NCI-H524 (cell line): ENCODE results near the gene ELK3.

Experiments used
- DNase-seq, 2 experiments: peaks; one replicate each; lab custom pipeline; 2025; lab: John Stamatoyannopoulos, UW

The ELK3 gene

GRCh38 chr12:96235484-96235826 lies 41.3 kb downstream of the ELK3 start:
- peak; percentile 15 to 40 for DNase-seq

GRCh38 chr12:96236221-96236822 lies 42.1 kb downstream of the ELK3 start:
- DNase-seq: no peak

DNA sequence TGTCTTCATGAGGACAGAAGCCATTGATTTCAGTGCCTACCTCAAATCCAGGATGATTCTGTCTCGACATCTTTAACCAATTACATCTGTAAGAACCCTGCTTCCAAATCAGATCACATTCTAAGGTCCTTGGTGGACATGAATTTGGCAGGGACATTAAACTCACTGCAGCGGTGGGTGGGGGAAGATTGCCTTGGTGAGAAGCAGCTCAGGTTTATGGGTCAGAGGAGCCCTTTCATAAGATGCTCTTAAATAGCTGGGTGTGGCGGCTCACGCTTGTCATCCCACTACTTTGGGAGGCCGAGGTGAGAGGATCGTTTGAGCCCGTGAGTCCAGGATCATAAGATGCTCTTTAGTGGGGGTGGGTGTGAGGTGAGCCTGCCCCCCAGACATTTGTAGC lies 42.9 kb downstream of the ELK3 start:
- no peak for DNase-seq

DNA sequence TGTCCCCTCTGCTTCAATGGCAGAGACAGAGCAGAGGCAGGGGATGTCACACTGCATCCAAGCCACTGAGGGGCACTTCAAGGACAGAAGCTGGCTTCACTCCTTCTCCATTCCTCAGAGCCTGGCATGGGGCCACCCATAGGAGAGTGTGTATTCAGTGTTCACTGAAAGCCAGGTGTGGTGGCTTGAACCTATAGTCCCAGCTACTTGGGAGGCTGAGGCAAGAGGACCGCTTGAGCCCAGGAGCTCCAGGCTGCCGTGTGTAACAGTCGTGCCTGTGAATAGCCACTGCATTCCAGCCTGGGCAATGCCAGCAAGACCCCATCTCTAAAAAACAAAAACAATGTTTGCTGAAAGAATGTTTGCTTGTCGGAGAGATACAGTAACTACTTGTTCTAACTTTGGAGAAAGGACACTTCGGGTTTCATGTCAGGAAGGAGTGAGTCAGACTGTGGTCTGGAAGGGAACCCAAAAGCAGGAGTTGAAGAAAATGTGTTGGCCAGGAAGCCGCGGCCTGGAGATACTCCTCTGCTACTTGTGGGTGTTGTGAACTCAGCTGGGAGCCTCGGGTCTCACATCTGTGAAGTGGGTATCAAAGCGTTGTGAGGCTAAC lies 43.4 kb downstream of the ELK3 start:
- DNase-seq: no peak

DNA sequence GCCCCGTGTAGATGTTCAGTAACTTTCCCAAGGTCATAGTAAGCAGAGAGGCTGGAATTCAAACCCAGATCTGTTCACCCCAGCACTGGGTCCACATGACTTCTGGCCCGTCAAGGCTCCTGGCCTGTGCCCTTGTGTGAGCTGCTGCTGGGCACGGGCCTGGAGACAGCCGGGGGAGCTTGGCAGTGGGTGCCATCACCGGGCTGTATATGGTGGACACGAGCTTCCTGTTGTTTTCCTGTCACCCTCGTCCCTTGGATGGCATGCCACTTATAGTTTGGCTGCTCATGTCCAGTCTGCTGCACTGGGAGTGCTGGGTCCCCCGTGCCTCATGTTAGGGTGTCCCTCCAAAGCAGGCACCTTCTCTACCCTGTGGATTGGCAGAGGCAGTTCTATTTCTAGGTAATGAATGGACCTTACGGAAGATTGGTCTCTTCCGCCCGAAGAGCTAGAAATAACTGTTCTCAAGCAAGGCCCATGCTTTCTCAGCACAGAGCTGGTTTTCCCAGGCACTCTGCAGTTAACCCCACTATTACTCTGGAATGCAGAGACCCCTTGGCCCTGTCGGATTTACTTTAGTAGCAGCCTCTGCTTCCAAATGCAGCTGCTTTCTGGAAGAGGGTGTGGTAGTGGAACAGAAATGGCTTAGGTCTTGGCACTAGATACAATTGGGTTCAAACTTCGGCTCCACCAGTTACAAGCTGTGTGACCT lies 44.3 kb downstream of the ELK3 start:
- DNase-seq: no peak

DNA sequence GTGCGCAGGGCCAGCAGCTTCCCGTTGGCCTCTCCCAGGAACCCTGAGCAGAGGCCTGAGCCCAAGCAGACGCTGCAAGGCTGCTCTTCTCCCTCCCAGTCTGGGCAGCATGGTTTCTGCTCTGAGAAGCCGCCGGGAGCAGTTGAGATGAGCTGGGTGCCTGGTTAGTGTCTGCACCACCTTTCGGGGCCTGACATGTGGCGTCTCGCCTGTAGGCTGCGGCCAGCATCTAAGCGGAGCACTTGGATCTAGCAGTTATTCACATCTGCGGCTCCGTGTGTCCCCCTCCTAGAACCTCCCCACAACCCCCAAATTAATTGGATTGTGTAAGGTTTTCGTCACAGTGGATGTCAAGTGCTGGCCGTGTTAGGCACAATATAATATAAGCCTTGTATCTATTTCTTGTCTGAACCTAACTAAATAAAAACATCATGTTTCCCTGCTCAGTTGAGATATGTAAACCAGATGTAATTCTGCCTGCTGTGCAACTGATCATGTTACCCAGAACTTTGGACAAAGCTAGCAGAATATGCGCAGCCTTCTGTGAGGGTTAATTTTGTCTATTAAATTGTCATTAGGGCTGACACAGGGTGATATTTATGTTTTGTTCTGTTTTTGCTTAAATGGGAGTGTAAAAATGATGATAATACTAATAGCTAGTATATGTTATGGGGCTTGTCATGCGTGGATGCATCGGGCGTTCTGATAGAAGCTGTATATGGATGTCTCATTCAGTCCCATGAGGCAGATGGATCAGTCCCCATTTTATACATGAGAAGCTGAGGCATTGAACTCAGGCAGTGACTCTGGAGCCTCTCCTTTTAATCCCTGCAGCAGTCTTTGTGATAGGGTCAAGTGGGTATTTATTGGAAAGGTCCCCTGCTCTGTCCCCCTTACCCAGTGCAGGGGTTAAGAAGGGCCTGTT lies 45.8 kb downstream of the ELK3 start:
- peak in 1 of 2 experiments; percentile 62 for DNase-seq

DNA sequence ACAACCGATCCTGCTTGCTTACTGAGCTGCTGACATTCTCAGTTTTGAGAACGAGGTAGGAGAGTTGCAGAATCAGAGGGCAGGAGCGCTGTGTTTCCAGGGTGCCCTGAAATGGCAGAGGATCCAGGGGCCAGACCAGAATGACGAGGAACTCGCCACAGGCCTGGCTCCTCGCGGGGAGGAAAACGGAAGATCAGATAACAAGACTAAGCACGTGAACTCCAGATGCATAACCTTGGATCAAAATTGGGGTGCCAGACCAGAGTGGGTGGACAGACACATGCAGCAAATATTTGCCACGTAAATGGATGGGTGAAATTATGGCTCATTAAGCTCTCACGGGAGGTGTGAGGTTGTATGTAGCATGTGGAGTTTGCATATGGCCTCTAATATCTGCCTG lies 46.5 kb downstream of the ELK3 start:
- no peak for DNase-seq

- DNase-seq: no peak
Observed at GRCh38 chr12:96241431-96241830, 47.3 kb downstream of the ELK3 start.

DNA sequence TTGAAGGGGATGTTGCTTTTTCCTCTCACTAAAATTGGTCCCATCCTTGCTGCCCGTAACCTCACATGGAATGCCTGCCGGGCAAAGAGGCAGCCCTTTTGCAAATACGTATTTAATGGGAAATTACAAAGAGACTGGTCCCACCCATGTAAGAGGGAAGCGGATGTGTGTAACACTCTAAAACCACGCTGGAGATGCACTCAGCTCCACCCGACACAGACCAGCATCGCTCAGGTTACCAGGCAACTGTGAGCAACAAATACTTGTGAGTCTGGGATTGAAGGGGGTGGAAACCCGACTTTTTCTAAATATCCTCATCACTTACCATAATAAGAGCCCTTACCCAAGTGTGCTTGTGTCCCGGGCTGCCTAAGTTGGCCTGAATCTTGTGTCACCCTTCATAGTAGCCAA lies 47.7 kb downstream of the ELK3 start:
- no peak for DNase-seq

- DNase-seq: no peak
Observed at GRCh38 chr12:96242597-96242996, 48.4 kb downstream of the ELK3 start.

DNA sequence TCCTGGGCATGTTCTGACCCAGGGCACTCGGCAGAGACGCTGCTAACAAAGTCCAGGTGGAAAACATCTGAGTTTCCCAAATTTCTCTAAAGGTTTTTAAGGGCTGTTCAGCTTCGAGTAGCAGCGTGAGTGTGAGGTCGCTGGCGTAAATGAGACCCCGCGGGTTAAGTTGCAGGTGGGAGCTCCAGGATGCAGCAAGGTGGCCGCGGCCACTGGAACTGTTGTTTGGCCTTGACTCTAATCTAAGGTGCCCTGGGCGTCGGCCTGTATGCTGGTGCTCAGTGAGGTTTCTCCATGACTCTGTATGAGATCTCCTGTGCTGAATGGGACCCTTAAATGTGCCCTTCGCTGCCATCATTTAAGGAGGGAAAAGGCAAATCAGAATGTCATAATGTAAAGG lies 50.7 kb downstream of the ELK3 start:
- DNase-seq: no peak

DNA sequence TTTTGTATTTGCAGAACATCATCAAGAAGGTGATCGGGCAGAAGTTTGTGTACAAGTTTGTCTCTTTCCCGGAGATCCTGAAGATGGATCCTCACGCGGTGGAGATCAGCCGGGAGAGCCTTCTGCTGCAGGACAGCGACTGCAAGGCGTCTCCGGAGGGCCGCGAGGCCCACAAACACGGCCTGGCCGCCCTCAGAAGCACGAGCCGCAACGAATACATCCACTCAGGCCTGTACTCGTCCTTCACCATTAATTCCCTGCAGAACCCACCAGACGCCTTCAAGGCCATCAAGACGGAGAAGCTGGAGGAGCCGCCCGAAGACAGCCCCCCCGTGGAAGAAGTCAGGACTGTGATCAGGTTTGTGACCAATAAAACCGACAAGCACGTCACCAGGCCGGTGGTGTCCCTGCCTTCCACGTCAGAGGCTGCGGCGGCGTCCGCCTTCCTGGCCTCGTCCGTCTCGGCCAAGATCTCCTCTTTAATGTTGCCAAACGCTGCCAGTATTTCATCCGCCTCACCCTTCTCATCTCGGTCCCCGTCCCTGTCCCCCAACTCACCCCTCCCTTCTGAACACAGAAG lies 52.8 kb downstream of the ELK3 start:
- no peak for DNase-seq

DNA sequence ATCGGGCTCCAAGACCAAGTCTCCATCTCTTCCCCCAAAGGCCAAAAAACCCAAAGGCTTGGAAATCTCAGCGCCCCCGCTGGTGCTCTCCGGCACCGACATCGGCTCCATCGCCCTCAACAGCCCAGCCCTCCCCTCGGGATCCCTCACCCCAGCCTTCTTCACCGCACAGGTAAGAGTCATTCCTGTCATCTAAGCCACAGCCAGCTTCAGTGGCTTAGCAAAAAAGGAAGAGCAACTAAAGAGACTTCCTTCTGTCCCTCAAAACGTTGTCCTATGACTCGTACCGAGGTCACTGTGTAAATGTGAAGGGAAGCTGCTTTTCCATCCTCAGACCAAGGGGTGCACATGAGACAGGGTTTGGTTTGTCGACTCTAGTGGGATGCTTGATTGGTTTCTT lies 53.4 kb downstream of the ELK3 start:
- no peak for DNase-seq

- peak in 1 of 2 experiments; percentile 38 for DNase-seq
Observed at GRCh38 chr12:96248136-96248931, 54.2 kb downstream of the ELK3 start.

GRCh38 chr12:96249196-96250118 lies 55.3 kb downstream of the ELK3 start:
- no peak for DNase-seq

GRCh38 chr12:96250119-96250685 lies 56.0 kb downstream of the ELK3 start:
- DNase-seq: no peak

DNA sequence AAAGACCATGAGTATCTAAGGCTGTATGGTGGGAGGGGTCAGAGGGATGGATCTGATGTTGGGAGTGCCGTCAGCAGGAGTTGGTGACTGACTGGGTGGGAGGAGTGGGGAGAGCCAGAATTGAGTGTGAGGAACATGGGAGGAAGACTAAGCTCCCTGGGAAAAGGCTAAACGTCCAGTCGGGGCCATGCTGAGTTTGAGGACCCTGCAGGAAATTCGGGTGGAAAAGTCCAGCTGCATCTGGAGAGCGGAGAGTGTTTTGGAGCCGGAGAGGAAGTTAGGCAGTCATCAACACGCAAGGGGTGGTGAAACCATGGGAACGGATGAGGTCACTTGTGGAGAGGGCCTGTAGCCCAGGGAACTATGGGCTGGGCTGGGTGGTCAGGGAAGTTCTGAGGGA lies 60.9 kb downstream of the ELK3 start:
- DNase-seq: no peak

DNA sequence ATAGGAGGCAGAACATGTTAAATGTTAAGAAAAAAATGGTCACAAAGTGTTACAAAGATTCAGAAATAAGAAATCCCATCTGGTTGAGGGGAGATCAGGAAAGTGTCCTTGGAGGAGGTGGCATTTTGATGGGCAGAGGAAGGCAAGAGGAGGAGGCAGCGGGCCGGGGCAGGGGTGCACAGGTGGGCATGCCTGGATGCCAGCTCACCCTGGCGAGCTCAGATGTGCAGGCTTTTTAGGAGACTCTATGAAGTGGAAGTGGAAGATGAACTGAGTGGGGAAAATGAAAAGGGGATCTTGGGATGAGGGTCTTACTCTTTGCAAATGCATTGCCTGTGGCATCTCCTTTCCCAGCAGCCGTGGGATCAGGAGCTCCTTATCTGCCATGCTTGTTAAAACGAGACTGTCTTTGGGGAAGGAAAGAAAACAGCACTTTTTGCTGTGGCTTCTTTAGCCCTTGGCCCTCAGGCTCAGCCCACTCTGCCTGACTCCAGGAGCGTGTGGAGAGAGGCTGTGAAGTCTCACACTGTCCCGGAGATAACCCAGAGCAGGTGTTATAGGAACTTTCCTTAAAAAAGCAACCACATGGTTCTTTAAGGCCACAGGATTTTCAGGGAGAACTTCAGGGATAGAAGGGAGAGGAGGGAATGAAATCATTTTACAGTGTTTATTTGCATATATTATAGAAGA lies 62.6 kb downstream of the ELK3 start:
- no peak for DNase-seq

DNA sequence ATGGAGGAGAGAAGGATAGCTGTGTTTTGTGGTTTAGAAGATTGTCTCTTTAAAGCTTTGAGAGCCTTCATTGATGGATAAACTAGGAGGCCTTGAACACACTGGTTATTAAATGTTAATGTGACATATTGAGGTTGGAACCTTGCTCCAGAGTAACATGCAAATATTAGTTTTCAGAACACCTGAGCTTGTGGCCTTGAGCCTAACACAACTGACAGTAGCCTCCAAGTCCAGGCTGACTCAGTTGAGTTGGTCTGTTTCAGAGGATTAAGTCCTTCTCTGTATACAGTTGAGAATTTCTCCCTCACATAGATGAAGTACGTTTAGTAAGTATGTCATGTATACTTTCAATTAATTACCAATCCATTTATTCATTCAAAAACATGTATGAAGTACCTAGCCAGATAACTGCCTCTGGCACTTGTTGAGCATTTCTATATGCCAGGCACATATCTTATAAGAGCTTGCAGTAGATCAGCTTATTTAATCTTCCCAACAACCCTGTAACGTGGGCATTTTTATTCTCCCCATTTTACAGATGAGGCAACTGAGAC lies 63.5 kb downstream of the ELK3 start:
- no peak for DNase-seq
